Hematopoietic multipotent progenitor cell treated with erythropoietin and hydrocortisone succinate and interleukin-3 and kit ligand, for 15 days (in vitro differentiated cells): ENCODE data around the gene CDC42EP1.
"Not testable (repeated sequence)": the region's sequence is repeated elsewhere in the genome, so short reads cannot be mapped to it uniquely, and the experiment has no call there.

ENCODE experiments used
- DNase-seq: peaks from one replicate; pipeline ENCODE4 v3.0.0-alpha.2; 2015; ENCODE audit warnings: low spot score

CDC42EP1 gene

GRCh38 chr22:37582526-37582925, 22.2 kb downstream of the CDC42EP1 start:
- DNase-seq = no peak

DNA sequence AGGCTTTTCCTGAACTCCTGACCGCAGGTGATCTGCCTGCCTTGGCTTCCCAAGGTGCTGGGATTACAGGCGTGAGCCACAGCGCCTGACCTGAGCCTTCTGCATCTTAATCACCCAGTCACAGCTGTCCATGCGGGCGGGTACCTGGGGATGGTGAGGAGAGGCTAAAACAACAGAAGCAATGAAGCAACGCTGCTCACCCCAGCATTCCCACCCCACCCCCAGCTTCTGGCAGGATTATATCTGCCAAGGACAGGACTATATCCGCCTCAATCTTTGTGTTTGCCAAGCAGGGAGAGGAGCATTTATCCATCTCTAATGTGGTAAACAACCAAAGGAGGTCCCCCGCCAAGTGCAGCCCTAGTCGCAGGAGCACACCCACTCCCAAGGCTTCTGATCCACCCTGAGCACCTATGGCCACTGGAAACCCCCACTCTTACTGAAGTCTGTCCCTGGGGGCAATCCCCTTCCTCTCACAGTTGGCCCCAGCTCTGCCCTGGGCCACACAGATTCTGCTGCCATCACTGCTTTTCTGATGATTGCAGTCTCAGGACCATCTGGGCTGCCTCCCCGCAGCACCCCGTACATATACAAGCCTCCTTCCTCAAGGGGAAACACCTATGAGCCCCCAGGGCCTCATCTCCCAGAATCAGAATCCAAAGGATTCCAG, 28.4 kb downstream of the CDC42EP1 start:
- no peak for DNase-seq

DNA sequence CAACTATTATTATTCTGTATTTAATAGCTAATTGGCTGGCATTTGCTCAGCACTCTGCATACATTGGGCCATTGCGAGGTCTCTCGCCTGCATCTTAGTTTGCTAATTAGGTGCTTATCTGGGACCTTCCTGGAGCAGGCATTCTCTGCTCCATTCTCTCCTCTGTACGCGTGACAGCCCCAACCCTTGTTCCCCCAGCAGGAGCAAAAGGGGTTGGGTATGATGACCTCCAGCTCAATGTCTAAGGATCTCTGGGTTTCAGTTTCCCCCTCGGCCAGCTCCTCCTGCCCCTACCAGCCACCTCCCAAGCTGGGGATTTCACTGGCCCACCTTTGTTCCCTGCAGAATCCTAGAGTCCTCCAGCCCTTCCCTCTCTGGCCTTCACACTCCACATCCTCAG, 29.4 kb downstream of the CDC42EP1 start:
- DNase-seq = no peak

GRCh38 chr22:37591081-37591480, 30.8 kb downstream of the CDC42EP1 start:
- not testable (repeated sequence) for DNase-seq

DNA sequence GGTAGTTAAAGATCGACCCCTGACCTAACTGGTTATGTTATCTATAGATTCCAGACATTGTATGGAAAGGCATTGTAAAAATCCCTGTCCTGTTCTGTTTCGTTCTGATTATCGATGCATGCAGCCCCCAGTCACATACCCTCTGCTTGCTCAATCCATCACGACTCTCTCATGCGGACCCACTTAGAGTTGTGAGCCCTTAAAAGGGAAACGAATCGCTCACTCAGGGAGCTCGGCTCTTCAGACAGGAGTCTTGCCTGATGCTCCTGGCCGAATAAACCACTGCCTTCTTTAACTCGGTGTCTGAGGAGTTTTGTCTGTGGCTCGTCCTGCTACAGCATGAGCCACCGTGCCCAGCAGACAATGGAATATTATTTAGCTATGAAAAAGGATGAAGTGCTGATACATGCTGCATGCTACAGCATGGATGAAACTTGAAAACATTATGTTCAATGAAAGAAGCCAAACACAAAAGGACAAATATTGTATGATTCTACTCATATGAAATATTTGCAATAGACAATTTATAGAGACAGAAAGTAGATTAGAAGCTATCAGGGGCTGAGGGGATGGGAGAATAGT, 31.6 kb downstream of the CDC42EP1 start:
- DNase-seq = no peak

DNA sequence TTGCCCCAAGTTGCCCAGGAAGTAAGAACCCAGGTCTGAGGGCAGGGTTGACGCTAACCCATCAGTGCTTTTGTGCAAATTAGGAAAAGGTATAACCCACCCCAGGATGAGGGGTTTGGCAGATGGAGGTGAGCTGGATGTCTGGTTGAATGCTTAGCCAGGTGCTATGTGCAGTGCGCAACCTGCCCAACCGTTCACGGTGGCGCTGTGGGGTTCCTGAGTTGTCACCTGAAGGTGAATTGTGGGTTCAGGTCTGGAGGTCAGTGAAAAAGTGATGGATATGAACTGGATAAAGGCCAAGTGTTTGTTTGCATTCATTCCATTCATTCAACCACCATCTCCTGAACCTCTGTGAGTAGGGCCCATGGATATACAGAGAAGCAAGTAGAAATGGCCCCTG, 34.0 kb downstream of the CDC42EP1 start:
- no peak for DNase-seq

- no peak for DNase-seq
These were observed 38.9 kb downstream of the CDC42EP1 start for GRCh38 chr22:37599153-37599552.

GRCh38 chr22:37601203-37601539, 40.9 kb downstream of the CDC42EP1 start:
- DNase-seq = no peak

DNA sequence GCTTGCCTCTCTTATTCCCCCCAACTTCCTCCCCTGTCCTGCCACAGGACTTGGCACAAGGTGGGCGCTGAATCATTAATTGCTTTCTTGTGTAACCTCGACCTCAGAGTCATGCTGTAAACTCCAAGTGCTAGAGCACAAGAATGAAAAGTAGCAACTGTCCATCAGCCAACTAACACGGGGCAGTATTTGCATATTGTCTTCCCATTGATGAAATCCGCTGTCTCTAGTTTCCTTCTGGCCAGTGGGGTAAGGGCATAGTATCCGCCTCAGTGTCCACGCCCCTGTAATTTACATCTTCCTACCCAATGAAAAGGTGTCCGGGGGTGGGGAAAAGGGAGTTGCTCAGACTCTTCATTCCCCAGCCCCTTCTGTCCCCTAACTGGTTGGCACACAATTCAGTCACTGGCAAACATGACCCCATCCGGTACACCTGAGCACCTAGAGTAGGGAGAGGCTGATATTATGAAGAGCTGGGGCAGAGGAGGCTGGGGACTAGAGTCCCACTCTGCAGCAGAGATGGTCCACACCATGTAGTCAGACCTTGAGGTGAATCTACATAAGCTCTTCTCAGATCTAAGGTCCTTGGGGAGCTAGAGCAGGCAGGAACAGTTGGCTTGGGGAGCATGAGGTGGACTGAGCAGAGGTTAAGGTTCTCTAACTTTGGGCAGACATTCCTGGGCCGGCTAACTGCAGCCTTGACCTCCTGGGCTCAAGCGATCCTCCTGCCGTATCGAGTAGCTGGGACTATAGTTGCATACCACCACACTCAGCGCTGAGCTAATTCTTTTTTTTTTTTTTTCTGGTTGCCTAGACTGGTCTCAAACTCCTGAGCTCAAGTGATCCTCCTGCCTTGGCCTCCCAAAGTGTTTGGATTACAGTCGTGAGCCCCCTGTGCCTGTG, 41.5 kb downstream of the CDC42EP1 start:
- DNase-seq = no peak

GRCh38 chr22:37602546-37603277, 42.4 kb downstream of the CDC42EP1 start:
- not testable (repeated sequence) for DNase-seq

- no peak for DNase-seq
These were observed 43.8 kb downstream of the CDC42EP1 start for GRCh38 chr22:37604074-37604473.

DNA sequence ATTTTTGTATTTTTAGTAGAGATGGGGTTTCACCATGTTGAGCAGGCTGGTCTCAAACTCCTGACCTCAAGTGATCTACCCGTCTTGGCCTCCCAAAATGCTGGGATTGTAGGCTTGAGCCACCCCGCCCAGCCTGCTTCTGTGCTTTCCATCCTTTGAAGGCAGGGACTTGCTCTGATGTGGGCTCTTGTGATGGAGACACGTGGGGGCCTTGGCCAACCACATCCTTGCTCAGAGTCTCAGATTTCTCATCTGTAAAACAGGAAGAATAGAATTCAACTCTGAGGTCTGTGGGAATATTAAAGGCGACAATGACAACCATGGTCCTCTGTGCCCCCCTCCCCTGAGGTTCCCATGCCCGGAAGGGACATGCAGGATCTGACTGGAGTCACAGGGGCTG, 44.6 kb downstream of the CDC42EP1 start:
- DNase-seq = no peak

GRCh38 chr22:37607010-37607934, 47.0 kb downstream of the CDC42EP1 start:
- peak; percentile 83 for DNase-seq

- no peak for DNase-seq
These were observed 47.7 kb downstream of the CDC42EP1 start for GRCh38 chr22:37607935-37608476.

- peak; percentile 92 for DNase-seq
These were observed 48.4 kb downstream of the CDC42EP1 start, which contains the start of gene GGA1 for GRCh38 chr22:37608477-37609239. GGA1 (plus strand) TSS chr22:37608834; CDS start chr22:37608861, 27 bp downstream.

DNA sequence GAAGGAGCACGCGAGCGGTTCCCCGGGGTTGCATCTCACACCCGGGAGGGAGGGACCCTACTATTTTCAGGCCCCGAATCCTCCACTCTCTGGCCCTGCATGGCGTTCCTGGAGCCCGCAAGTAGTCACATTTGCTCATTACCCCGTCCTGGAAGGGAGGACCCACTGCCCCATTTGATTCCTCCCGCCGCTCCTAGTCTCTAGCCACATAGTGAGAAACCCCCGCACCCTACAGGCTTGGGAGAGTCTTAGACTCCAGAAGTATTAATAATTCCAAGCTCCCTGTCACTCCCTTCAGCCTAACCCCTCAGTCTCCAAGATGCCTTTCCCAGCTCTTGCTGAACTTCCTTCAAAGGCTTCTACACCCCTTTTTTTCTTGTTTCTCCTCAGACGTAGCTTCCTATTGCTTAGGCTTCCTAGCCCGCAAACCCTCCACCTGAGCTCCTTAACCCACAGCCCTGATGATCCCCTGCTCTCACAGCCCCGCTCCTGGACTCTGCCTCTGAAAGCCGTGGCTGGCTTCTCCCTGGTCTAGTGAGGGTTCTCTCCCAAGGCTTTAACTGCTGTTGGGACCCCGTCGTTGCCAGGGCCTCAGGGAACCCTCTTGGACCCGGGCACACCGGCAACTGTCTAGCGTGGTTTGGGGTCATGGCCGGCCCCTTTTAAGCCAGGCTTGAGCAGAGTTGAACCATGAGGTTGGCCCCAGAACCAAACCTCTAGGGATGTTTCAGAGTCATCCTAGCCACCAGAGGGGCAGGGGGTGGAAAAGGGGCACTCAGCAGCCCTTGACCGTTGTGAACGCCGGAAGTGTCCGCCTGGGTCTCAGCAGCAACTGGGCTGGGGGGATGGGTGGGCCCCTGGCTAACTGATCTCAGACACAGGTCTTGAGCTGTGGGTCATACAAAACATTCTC, 49.2 kb downstream of the CDC42EP1 start:
- peak; percentile 20 for DNase-seq

DNA sequence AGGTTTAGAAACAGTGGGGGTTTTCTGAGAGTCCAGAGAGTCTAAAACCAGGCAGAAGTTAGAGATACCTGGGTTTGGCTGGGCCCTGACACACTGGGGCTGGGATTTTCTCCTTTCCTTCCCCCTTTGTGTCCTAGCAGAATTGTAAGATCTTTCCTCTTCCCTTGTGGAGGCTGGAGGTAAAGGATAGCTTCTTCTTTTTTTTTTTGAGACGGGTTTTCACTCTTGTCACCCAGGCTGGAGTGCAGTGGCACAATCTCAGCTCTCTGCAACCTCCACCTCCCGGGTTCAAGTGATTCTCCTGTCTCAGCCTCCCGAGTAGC, 49.8 kb downstream of the CDC42EP1 start:
- not testable (repeated sequence) for DNase-seq

DNA sequence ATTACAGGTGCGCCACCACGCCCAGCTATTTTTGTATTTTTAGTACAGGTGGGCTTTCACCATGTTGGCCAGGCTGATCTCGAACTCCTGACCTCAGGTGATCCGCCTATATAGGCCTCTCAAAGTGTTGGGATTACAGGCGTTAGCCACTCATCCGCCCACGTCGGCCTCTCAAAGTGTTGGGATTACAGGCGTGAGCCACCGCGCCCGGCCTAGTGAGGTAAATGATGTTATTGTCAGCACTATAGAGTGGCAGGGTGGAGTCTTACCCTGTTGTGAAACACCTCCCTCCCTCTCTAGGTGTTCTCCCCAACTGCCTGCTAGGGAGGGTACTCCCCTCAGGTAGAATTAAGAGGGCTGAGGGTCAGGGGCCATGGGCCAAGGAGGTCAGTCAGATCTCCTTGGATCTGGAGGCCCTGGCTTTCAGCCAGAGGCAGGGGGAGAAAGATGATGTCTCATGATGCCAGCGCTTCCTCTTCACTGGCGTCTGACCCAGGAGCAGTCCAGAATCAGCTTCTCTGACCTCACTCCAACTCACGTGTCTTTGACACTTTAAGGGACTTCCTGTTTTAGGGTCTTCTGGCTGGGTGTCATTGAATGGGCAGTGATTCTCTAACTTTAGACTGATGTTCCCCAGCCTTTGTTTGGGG, 50.3 kb downstream of the CDC42EP1 start:
- no peak for DNase-seq

DNA sequence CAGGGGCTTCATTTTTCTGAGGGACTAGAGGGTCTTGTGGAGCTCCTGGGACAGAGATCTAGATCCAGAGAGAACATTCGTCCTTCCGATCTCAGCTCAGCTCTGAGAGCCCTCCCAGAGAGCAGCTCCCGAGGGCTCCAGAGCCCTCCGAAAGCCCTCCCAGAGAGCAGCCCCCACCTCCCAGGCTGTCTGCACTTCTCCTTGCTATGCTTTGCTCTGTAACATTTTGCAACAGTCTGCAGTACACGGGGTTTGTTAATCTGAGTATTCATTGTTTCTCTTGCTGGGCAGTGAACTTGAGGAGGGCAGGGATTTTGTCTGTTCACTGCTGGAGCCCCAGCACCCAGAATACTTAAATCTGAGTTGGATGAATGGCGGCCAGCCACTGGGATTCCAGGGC, 50.9 kb downstream of the CDC42EP1 start:
- no peak for DNase-seq
